Measurements from ENCODE around the gene NRG2.
A peak's percentile ranks its signal among the peaks of the same experiment; 100 is the strongest.

NRG2 gene

GRCh38 chr5:140004174-140004573, 38.9 kb downstream of the NRG2 start:
- no peak for DNase-seq

GRCh38 chr5:140003519-140003918, 39.6 kb downstream of the NRG2 start:
- no peak for DNase-seq

- no peak for DNase-seq
Measured at GRCh38 chr5:140000332-140000731, 42.8 kb downstream of the NRG2 start.

GRCh38 chr5:139998837-139999236, 44.3 kb downstream of the NRG2 start:
- DNase-seq: no peak

- no peak for DNase-seq
Measured at GRCh38 chr5:139997276-139997675, 45.8 kb downstream of the NRG2 start.

GRCh38 chr5:139995929-139996328, 47.2 kb downstream of the NRG2 start:
- no peak for DNase-seq

- no peak for DNase-seq
Measured at GRCh38 chr5:139994234-139994633, 48.9 kb downstream of the NRG2 start.

GRCh38 chr5:139985733-139986132, 57.4 kb downstream of the NRG2 start:
- DNase-seq: no peak

GRCh38 chr5:139985290-139985689, 57.8 kb downstream of the NRG2 start:
- DNase-seq: no peak

- no peak for DNase-seq
Measured at GRCh38 chr5:139984816-139985215, 58.3 kb downstream of the NRG2 start.

GRCh38 chr5:139982975-139983240, 60.2 kb downstream of the NRG2 start:
- no peak for DNase-seq

GRCh38 chr5:139982157-139982974, 60.7 kb downstream of the NRG2 start:
- DNase-seq: peak; percentile 3

GRCh38 chr5:139980765-139981164, 62.3 kb downstream of the NRG2 start:
- DNase-seq: no peak

GRCh38 chr5:139979943-139980342, 63.2 kb downstream of the NRG2 start:
- DNase-seq: no peak

GRCh38 chr5:139979518-139979917, 63.6 kb downstream of the NRG2 start:
- no peak for DNase-seq

GRCh38 chr5:139976703-139977102, 66.4 kb downstream of the NRG2 start:
- no peak for DNase-seq

- DNase-seq: no peak
Measured at GRCh38 chr5:139975942-139976341, 67.2 kb downstream of the NRG2 start.

GRCh38 chr5:139975306-139975705, 67.8 kb downstream of the NRG2 start:
- no peak for DNase-seq

- DNase-seq: no peak
Measured at GRCh38 chr5:139974661-139975060, 68.4 kb downstream of the NRG2 start.

GRCh38 chr5:139971202-139971725, 71.8 kb downstream of the NRG2 start:
- no peak for DNase-seq

- no peak for DNase-seq
Measured at GRCh38 chr5:139969318-139969717, 73.8 kb downstream of the NRG2 start.

GRCh38 chr5:139968547-139969261, 74.4 kb downstream of the NRG2 start:
- DNase-seq: peak; percentile 72

- DNase-seq: no peak
Measured at GRCh38 chr5:139967353-139967752, 75.7 kb downstream of the NRG2 start.

- DNase-seq: no peak
Measured at GRCh38 chr5:139966856-139967255, 76.2 kb downstream of the NRG2 start.

All from NCI-H774 (cell line).